ENCODE measurements around the gene HLA-F.

The HLA-F gene

GRCh38 chr6:29762051-29762450, 38.8 kb downstream of the HLA-F start:
- Histone ChIP-seq H3K4me3 (ENCODE audit: low read depth, low read length) (no peak overlapping the region), H3K36me3 (replicated peaks) (no peaks in the 10 kb centered on the region), H3K27me3 (replicated peaks) (no peaks in the 10 kb centered on the region), H3K27ac (no peak overlapping the region)
- DNase-seq: no peak
- in situ Hi-C loops (cut with HindIII; ENCODE audit: low pct_ligation_motif_present, low sequenced_read_pairs): no loop called here
- no peak for TF ChIP-seq CTCF (IDR thresholded peaks at IDR 0.05; ENCODE audit: low read depth, low read length, missing control alignments)

GRCh38 chr6:29762781-29763214, 39.6 kb downstream of the HLA-F start:
- Histone ChIP-seq H3K36me3 (replicated peaks) (no peaks in the 10 kb centered on the region), H3K4me3 (ENCODE audit: low read depth, low read length) (no peak overlapping the region), H3K27ac (no peak overlapping the region), H3K27me3 (replicated peaks) (no peaks in the 10 kb centered on the region)
- DNase-seq: no peak
- TF ChIP-seq CTCF (IDR thresholded peaks at IDR 0.05; ENCODE audit: low read depth, low read length, missing control alignments): no peak
- in situ Hi-C loops (cut with HindIII; ENCODE audit: low pct_ligation_motif_present, low sequenced_read_pairs): no loop called here

GRCh38 chr6:29763491-29764289, 40.5 kb downstream of the HLA-F start:
- TF ChIP-seq CTCF (IDR thresholded peaks at IDR 0.05; ENCODE audit: low read depth, low read length, missing control alignments): no peak
- in situ Hi-C loops (cut with HindIII; ENCODE audit: low pct_ligation_motif_present, low sequenced_read_pairs): no loop called here
- Histone ChIP-seq H3K36me3 (replicated peaks) (no peaks in the 10 kb centered on the region), H3K4me3 (ENCODE audit: low read depth, low read length) (no peak overlapping the region), H3K27ac (no peak overlapping the region), H3K27me3 (replicated peaks) (no peaks in the 10 kb centered on the region)
- peak; percentile 62 for DNase-seq

- no peak for TF ChIP-seq CTCF (IDR thresholded peaks at IDR 0.05; ENCODE audit: low read depth, low read length, missing control alignments)
- no peaks in the 10 kb centered on the region for H3K36me3 ChIP-seq (replicated peaks)
- no peak overlapping the region for H3K27ac ChIP-seq
- H3K4me3 ChIP-seq (ENCODE audit: low read depth, low read length): no peak overlapping the region
- H3K27me3 ChIP-seq (replicated peaks): no peaks in the 10 kb centered on the region
- no peak for DNase-seq
- in situ Hi-C loops (cut with HindIII; ENCODE audit: low pct_ligation_motif_present, low sequenced_read_pairs): no loop called here
These were observed 41.4 kb downstream of the HLA-F start for GRCh38 chr6:29764422-29765196.

GRCh38 chr6:29769336-29769735, 46.1 kb downstream of the HLA-F start:
- Histone ChIP-seq H3K27me3 (replicated peaks) (no peaks in the 10 kb centered on the region), H3K27ac (no peak overlapping the region), H3K4me3 (ENCODE audit: low read depth, low read length) (no peak overlapping the region), H3K36me3 (replicated peaks) (no peaks in the 10 kb centered on the region)
- in situ Hi-C loops (cut with HindIII; ENCODE audit: low pct_ligation_motif_present, low sequenced_read_pairs): no loop called here
- no peak for TF ChIP-seq CTCF (IDR thresholded peaks at IDR 0.05; ENCODE audit: low read depth, low read length, missing control alignments)
- no peak for DNase-seq

Measured in brain microvascular endothelial cell (primary cell).